ENCODE data around the gene NPM1.

The NPM1 gene

DNA sequence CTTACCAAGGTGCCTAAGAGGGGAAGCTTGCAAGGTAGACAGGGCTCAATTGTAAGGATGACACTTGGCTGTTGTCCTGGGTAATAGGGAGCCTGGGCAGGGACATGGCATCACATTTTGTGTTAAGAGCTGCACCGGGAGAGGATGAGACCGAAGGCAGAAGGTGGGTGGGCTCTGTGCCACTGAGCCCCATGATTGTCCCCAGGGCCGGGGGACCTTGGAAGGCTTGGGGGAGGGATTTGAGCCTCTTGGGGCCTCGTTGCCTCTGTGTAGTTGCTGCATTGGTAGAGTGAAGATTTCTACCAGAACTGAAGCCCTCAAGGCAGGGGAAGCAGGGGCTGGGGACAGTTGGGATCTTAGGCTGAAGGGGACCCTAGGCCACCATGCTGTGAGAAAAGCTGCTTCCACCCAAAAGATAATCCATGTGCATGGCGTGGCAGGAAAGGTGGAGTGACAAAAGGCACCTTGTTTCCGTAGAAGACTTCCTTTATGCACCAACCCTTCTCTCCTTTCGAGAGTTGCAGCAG lies 43.7 kb downstream of the NPM1 start:
- no peak for DNase-seq

DNA sequence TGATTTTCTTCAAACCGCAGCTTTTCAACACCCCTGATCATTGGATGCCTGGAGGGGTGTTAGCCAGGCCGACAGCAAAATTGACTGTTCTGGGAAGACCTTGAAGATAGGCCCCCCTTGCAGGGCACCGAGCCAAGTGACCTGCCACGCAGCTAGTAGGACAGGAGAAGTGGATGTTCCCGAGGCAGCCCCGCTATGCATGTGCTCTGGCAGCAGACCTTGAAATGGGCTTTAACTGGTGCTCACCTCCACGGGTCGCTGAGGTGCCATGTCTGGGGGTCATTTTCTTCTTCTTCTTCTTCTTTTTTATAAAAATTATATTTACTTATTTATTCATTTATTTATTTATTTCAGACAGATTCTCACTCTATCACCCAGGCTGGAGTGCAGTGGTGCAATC lies 44.4 kb downstream of the NPM1 start:
- DNase-seq = no peak

DNA sequence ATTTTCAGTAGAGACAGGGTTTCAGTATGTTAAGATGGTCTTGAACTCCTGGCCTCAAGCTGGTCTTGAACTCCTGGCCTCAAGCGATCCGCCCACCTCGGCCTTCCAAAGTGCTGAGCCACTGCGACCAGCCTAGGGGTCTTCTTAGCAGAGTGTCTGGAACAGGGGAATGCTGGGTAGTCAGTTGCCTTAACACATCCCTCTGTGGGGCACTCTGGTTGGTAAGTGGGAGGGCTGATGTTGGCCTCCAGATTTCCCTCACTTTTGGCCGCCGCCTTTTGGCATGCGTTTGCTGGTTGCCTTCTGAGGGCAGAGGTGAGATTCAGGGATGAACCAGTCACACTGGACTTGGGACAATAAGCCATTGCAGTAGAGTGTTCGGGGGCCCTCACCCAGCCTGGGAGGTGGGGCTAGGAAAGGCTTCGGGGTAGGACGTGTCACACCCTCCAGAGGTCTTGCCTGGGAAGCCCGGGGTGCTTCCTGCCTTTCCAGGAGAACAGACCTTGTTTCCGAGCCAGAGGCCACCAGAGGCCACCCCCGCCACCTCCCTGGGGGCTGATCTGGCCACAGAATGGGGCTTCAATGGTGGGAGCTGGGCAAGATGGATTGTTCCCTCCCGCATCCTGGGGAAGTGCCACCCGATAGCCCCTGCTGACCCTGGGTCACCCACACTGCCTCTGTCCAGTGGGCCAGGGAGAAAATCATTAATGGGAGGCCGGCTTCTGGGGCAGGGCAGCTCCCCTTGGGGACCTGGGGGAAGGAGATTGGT lies 45.1 kb downstream of the NPM1 start:
- no peak for DNase-seq

DNA sequence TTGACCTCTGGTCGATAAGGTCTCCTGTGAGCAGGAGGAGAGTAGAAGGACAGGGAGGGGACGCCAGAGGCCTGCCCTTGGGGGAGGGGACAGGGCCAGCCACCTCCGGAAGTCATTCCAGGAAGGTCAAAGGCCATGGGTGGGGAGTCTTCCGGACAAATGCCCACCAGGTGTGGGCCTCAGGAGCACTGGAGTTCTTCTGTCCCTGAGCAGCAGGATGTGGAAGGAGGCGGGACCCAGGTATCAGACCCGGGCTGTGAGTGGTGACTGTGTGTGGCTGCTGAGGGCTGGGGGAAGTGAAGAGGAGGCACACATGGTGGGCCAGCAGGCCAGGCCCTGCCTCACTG lies 45.7 kb downstream of the NPM1 start:
- DNase-seq = no peak

DNA sequence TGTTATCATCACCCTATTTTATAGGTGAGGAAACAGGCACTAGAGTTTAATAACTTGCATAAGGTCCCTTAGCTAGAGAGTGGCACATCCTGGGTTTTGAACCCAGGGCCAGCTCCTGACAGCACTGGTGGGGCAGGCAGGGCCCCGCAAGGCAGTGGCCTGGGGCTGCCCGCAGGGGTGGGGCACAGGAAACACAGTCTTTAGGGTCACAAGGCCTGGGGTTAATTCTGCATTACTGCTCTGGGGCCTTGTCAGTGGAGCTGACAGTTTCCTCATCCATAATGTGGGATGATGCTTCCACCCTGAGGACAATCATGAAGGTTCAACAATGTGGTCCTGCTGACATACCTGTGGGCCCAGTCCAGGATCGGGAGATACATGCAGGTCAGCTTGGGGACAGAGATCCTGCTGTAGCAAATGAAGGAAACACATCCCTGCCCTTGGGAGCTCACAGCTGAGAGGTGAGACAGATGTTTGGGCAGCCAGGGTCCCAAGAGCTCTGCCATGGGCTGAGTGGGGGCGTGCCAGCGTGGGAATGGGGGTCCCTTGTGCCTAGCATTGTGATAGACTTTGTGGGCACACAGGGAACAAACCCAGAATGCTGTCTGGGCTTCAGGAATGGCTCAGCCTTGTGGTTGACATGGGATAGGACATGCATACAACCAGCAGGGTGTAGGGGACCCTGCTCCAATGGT lies 46.5 kb downstream of the NPM1 start:
- no peak for DNase-seq

DNA sequence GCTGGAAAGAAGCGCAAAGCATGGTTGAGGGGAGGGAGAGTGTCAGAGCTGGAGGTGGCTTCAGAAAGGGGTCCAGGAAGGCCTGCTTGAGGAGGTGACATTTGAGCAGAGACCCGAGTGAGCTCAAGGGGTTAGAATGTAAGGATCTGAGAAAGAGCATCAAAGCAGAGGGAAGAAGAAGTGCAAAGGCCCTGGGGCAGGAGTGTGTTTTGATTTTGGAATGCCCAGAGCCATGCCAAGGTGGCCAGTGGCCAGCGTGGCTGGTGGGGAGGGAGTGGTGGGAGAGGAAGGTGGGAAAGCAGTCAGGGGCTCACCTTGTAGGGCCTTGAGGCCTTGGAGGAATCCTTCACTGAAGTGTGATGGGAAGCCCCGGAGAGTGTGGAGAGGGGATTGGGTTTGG lies 47.2 kb downstream of the NPM1 start:
- DNase-seq = no peak

DNA sequence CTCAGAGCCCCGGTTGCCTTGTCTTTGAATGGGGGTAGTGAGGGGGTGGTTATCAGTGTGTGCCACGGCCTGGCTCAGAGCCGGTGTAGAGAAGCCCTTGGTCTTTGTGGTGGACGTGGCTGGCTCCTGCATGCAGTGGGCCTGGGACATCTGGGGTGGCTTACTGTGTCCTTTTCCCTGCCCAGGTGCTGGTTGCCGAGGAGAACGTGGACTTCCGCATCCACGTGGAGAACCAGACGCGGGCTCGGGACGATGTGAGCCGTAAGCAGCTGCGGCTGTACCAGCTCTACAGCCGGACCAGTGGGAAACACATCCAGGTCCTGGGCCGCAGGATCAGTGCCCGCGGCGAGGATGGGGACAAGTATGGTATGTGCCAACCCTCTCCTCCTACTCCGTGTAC lies 48.3 kb downstream of the NPM1 start:
- DNase-seq = no peak

DNA sequence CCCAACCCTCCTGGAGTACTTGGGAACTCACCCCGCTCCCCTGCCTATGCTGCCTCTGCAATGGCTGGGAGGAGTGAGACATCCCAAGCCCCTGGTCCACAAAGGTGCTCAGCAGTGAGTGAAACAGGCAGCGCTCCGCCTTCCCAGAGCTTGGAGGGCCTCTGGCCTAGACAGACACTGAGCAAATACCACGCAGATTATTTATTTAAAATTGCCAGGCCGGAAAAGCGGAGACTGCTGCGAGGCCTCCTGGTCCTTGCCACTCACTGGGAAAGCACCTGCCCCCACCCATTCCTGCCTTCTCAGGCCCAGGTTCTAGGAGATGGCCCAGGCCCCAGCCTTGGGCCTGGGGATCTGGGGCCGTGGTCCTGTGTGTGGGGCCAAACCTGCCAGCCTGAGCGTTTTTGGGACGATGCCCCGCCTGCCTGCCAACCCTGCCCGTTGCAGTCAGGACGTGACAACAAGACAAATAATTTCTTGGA lies 49.2 kb downstream of the NPM1 start:
- DNase-seq = no peak

DNA sequence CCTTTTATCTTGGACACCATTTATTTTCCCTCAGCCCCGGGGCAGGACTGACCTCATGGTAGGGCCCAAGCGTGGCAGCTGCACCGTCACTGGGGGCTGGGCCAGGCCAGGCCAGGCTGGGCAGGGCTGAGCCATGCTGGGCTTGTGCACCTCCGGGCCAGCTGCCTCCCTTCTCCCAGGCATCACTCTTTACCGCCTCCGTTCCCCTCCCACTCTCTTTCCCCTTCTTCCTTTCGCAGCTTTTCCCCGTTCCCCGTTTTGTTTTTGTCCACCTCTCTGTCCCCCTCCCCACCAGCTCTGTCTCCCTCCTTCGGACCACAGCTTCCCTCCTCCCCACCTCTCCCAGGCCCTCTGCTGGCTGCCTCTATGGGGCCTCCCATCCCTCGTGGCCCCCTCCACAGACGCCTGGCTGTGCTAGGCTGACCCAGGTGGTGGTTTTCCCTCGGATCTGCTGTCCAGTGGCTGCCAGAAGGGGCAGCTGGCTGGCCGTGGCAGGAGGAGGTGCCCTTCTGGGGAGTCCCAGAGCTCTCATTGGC lies 49.7 kb downstream of the NPM1 start:
- DNase-seq = no peak

DNA sequence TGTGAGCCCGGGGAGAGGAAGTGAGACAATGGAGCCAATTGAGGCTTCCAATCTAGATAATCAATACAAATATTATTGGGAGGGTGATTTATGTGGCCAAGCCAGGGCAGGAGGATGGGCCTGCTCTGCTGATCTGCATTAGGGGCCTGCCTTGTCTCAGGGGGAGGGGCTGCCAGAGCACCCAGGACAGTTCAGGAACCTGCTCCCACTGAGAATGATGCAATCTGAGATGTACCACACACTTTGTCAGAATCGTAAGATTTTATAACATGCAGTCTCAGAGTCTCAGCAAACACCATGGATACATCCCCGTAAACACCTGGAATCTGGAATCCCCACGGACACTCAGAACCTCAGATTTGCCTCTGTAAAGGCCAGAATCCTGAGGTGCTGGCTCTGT lies 51.1 kb downstream of the NPM1 start:
- DNase-seq = no peak

DNA sequence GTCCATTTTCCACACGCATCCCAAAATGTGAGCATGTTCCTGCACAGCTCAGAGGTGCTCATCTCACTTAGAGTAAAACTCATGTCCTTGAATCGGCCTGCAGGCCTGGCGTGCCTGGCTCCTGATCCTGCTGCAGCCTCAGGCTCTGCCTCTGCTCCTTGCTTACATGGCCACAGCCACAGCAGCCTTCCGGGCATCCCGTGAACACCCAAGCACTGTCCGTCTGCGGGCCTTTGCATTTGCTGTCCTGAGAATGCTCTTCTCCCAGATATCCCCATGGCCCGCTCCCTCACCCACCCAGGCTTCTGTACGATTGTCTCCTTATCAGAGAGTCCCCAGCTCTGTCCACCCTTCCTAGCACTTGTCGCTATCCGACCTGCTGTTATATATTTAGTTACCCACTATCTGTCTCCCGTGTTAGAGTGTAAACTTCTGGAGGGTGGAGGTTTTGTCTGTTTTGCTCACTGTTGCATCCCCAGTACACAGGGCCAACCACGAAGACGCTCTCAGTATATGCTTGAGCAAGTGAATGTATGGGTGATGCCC lies 53.7 kb downstream of the NPM1 start:
- no peak for DNase-seq

DNA sequence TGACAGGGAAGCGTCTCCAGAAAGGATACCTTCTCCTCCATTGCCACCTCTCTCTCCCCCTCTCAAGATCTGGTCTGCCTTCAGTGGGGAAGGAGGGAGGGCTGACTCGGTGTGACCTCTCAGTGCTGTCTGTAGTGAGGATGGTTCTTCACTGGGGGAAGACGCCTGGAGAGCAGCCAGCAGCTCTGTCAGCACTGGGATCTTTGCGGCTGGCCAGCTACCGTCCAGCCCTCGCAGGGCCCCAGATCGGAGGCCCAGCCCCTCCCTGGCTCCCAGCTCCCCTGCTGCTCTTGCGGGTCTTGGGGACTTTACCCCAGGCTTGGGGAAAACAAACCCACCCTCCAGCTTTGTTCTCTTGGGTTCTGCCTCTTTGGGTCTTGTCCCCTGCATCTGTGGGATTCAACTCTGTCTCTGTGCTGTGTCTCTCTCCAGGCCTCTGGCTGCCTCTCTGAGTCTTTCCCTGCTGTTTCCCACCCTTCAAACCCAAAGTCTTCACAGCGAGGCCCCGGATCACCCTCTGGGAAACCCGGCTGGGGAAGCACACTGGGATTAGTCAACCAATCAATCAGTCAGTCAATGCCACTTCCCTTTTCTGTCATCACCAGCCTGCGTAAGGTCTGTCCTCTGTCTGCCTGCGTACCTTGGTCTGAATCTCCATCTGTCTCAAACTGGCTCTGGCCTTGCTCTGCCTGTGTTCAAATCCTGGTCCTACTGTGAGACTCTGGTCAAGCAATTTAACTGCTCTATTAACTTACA lies 54.8 kb downstream of the NPM1 start:
- DNase-seq = no peak

DNA sequence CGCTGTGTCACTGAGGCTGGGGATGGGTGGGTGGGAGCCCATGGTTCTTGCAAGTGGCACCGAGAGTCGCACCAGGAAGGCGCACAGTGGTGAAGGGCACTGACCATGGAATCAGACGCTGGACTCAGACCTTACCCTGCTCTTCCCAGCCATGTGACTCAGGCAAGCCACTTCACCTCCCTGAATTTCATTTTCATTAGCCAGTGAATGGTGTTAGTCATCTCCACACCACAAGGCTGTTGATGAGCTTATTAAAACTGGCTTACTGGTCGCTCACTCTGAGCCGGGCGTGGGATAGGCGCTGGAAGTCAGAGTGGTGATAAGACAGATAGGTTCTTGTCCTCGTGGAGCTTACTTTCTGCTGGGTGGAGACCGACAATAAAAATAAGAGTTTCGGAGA lies 56.9 kb downstream of the NPM1 start:
- DNase-seq = no peak

DNA sequence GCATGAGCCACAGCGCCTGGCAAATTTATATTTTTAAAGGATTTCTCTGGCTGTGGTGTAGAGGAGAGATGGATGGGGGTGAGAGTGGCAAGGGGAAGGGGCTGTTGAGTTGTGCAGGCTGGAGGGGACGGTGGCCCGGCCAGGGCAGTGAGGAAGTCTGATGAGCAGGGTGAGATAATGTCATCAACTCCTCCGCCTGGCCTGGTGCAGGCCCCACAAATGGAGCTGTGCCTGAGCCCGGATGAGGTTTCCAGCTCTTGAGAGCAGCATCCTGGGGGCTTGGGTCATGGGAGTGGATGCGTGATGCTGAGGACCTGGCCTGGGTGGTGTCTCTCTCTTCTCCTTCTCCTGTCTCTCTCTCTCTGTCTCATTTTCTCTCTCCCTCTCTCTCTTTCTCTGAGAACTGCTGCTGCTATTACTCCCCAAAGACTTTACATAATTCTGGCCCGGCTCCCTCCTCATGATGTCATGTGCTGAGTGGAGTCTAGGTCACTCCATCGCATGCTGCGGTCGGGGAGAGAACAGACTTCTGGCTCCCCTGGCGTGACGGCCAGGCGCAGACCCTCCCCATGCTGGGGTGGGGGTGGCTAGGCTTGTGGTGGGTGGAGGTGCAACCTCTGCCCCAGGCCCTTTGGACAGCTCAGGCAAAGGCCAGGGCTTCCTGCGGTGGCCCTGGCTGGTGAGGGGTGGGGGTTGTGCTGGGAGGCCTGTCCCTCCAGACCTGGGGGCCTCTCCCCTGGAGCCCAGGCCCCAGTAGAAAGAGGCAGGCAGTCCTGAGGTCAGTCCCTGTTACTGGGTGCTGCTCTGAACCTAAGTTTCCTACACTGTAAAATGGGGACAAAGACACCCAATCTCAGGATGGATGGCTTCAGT lies 58.2 kb downstream of the NPM1 start:
- DNase-seq = no peak

DNA sequence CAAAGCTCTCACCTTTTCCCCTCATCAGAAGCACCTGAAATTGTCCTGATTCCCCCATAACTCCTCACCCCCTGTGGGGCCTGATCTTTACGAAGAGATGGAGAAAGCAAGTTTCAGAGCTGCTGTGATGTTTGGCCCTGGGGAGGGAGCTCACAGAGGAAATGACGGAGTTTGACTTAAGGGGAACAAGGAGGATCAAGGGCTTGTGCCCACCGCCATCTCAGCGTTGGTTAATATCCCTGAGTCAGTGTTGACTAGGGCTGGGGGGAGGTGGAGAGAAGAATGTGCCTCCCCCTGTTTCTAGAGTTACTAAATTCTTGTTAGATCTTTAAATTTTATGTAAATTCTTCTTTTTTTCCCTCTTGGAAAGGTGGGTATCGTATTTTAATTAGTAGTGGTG lies 59.6 kb downstream of the NPM1 start:
- DNase-seq = no peak

DNA sequence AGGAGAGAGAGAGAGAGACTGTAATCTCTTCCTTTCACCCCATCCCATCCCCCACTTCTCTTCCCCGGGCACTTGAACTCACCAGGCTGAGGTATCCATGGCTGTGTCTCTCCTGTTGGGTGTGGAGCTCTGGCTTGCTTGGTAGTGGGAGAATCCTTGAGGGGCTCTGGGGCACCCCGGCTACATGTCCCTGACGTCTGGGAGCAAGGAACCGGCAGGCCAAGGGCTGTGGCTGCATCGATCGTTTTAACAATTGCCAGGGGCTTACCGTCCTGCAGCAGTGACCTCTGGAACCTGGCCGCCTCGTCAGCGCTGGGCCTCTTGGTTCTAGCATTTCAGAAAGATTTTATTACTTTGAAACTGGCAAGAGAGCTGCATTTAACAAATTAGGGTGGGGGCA lies 61.8 kb downstream of the NPM1 start:
- no peak for DNase-seq

DNA sequence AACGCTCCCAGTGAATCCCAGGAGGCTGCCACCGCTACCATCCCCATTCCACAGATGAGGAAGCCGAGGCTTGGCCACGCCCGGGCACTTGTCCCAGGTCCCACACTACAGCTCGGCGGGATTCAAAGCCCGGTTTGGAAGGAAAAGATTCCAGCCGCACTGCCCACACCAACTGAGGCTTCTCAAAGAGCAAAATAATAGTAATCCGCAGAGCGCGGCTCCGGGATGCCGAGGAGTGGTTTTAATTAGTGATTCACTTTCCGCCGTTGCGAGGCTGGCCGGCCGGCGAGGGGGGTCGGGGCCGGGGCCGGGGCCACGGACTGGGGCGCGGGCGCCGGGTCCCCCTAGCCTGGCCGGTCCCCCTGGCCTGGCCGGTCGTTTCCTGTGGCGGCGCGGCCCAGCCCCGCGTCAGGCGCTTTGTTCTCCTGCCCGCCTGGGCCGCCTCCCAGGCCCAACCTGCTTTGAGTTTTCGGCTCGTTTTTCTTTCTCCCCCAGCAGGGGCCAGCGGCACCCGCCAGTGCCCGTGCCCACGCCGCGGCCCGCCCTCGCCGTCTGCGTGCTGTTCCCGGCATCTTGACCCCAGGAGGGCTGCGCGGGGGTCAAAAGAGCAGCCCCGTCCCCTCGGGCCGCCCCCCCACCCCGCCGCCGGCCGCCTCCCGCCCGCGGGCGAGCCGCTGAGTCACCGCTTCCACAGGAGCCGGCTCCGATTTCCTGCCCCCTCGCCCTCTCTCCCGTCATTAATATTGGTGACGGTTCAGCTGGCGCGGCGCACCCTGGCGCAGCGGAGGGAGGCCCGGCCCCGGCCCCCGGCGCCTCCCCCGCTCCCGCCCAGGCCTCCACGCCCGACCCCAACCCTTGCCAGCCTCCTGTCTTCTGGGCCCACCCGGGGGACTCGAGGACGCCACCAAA lies 63.0 kb downstream of the NPM1 start:
- DNase-seq = no peak

DNA sequence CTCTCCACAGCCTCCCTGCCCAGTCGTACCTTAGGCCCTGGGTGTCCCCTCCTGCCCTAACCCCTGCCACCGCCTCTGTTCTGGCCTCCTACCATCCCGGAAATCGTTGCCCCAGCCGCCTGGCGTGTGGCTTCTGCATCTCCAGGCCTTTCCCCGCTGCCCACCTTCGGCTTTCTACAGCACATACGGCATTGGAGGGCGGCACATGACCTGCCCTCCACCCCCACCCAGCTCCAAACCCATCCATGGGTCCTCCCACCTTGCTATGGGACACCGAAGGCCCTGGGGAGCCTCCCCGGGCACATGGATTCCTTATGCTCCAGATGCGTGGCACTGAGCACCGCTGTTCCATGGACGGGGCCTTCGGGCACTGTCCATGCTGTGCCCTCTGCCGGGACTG lies 63.8 kb downstream of the NPM1 start:
- DNase-seq = no peak

DNA sequence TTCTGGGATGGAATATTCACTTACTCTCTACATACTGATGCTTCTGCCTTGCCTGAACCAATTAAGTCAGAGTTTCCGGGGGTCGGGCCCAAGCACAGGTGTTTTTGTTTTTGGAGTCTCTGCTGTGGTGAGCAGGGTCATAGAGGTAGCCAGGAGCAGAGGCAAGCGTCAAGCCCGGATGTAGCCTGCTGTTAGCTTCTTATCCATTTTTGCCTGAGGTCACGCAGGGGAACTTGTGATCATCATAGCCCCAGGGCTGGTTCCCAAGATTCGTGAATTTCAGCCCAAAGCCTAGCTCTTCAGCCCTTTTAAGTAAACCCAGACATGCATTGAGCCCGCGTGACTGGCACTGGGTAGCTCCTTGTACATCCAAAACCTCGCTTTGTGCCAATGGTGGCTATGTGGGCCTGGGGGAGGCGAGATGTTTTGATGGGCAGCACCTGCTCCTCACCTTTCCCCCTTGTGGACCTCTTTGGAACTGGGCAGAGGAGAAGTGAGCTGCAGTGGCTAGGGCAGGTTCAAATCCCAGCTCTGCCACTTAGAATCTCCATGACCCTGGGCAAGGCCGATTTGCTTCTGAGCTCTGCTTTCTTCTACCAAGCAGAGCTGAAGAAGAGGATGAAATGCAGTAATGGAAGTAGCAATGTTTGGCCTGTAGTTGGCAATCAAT lies 65.5 kb downstream of the NPM1 start:
- DNase-seq = no peak

DNA sequence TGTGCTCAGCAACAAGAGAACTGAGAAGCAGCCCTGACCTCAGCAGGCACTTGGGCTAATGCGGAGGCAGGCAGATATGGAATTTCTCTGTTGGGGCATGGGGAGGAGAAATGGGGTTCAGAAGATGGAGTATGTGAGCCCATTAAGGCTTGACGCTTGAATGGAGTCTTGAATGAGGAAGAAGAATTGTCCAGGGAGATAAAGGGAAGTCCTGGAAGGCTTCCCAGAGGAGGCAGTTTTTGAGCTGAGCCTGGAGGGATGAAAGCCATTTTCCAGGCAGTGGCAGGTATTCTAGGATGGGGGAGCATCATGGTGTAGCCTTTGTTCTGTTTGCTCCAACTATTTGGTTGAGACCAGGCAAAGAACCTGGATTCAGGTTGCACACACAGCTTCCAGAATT lies 66.3 kb downstream of the NPM1 start:
- no peak for DNase-seq

DNA sequence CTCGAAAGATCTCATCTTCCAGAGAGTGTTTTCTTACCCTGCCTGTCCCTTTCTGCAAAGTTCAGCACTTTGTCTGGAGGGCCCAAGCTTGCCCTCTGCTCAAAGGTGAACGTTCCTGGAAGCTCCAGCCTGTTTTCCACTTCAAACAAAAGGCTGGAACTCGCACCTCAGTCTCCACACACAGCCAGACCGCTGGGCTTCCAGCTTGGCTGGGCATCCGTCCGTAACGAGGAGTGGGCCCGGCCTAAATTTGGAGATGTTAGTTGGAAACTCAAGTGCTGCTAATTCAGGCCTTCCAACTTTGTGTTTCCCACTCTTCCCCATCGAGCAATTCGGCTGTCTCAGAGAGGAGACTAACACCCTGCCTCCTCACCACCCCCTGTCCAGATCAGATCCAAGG lies 66.9 kb downstream of the NPM1 start:
- DNase-seq = no peak
